ENCODE results near the gene LAYN.

- TF ChIP-seq CTCF (IDR thresholded peaks at IDR 0.05; ENCODE audit: low read depth, low read length, poor library complexity, severe bottlenecking) (no peak), EZH2phosphoT487 (IDR thresholded peaks at IDR 0.05; ENCODE audit: borderline replicate concordance, low read length) (no peak)
Observed at GRCh38 chr11:111520560-111520959, 20.0 kb upstream of the LAYN start.
